HepG2 (cell line): ENCODE measurements around the gene MICB. TPM values are rescaled to one million over a fixed set of nuclear protein-coding genes. Genes with fewer than 3 reads are reported as not detected.

ENCODE experiments used
- CEBPB ChIP-seq: IDR thresholded peaks from 2 replicates; pipeline ENCODE4 v1.6.1; 2011; ENCODE audit warnings: low read depth, low read length, improper control_type of control experiment, borderline replicate concordance
- E2F1 ChIP-seq: sonication (generic); formaldehyde crosslinking; IDR thresholded peaks from 2 replicates; pipeline ENCODE4 v1.5.0; 2020; ENCODE audit warnings: missing genetic modification reagents
- FOXJ3 ChIP-seq: sonication (generic); formaldehyde crosslinking; IDR thresholded peaks from 2 replicates; pipeline ENCODE4 v1.4.0; 2020; ENCODE audit warnings: missing genetic modification reagents, mild to moderate bottlenecking, borderline replicate concordance
- JUNB ChIP-seq: sonication (generic); formaldehyde crosslinking; IDR thresholded peaks from 2 replicates; pipeline ENCODE4 v1.8.0; 2022; ENCODE audit warnings: missing genetic modification reagents, mild to moderate bottlenecking, borderline replicate concordance
- PHF8 ChIP-seq: sonication (generic); formaldehyde crosslinking; IDR thresholded peaks from 2 replicates; pipeline ENCODE4 v1.5.0; 2020; ENCODE audit warnings: missing genetic modification reagents
- SP140L ChIP-seq: sonication (generic); formaldehyde crosslinking; IDR thresholded peaks from 2 replicates; pipeline ENCODE4 v1.4.0; 2020; ENCODE audit warnings: missing genetic modification reagents, borderline replicate concordance
- ZBTB33 ChIP-seq: sonication (generic); formaldehyde crosslinking; IDR thresholded peaks from 2 replicates; pipeline ENCODE4 v1.4.0; 2020; ENCODE audit warnings: missing genetic modification reagents
- ZFP91 ChIP-seq: sonication (generic); formaldehyde crosslinking; IDR thresholded peaks from 2 replicates; pipeline ENCODE4 v1.9.0; 2022; ENCODE audit warnings: missing genetic modification reagents, mild to moderate bottlenecking, borderline replicate concordance
- ZNF225 ChIP-seq: sonication (generic); formaldehyde crosslinking; IDR thresholded peaks from 2 replicates; pipeline ENCODE4 v1.4.0; 2020; ENCODE audit warnings: mild to moderate bottlenecking, missing genetic modification reagents
- ZNF317 ChIP-seq: sonication (generic); formaldehyde crosslinking; IDR thresholded peaks from 2 replicates; pipeline ENCODE4 v1.5.0; 2020; ENCODE audit warnings: mild to moderate bottlenecking, missing genetic modification reagents
- ZNF687 ChIP-seq: sonication (generic); formaldehyde crosslinking; IDR thresholded peaks from 2 replicates; pipeline ENCODE4 v1.5.1; 2020; ENCODE audit warnings: mild to moderate bottlenecking, missing genetic modification reagents, moderate library complexity
- ZNF781 ChIP-seq: sonication (generic); formaldehyde crosslinking; IDR thresholded peaks from 2 replicates; pipeline ENCODE4 v1.5.1; 2020; ENCODE audit warnings: borderline replicate concordance, mild to moderate bottlenecking, missing genetic modification reagents; ENCODE audit errors: not compliant biosample characterization
- polyA plus RNA-seq, 8 experiments: library from polyadenylated mRNA; depleted of rRNA in 3 of 8; stranded (reverse) in 7 of 8; unstranded in 1 of 8; fragments of >200 nt; fragmentation: Illumina TruSeq in 4 of 8; extraction: Trizol in 4 of 8; gene quantifications; 2 replicates each; pipeline versions ENCODE4 v1.2.1 to v1.2.3, GENCODE V29; 2011 to 2016; ENCODE audit warnings: low read depth in 4 of 8, missing spikeins in 1 of 8, mixed read lengths in 1 of 8; ENCODE audit not compliant: insufficient read depth in 1 of 8
- total RNA-seq, 5 experiments: library from RNA; depleted of rRNA; stranded (reverse); fragments of >200 nt; fragmentation: Illumina TruSeq; extraction: Trizol; gene quantifications; 2 replicates each; pipeline ENCODE4 v1.2.3, GENCODE V29; 2016; ENCODE audit warnings: low read depth in 1 of 5

The MICB gene
- total and polyA plus RNA-seq, 2 of the 13 experiments (the other 11 are each of a cell fraction or from before 2014, with no cell fraction given): 12.5 to 12.8 TPM

- TF ChIP-seq ZNF687 (CRISPR knock-in tag) (peak; percentile 88), ZNF317 (CRISPR knock-in tag) (no peak), PHF8 (CRISPR knock-in tag) (peak; percentile 69), ZNF225 (CRISPR knock-in tag) (no peak), ZBTB33 (CRISPR knock-in tag) (no peak), E2F1 (CRISPR knock-in tag) (no peak), SP140L (peak; percentile 61; the same call in 1 of the 2 replicates), ZFP91 (CRISPR knock-in tag) (peak; percentile 54; the same call in 1 of the 2 replicates), JUNB (CRISPR knock-in tag) (no peak), CEBPB (no peak), ZNF781 (CRISPR knock-in tag) (peak; percentile 42), FOXJ3 (CRISPR knock-in tag) (no peak)
Observed at GRCh38 chr6:31497531-31498476, at the start of gene MICB (continued).
